ENCODE results near the gene EID3. TPM values are rescaled to one million over a fixed set of nuclear protein-coding genes. Genes with fewer than 3 reads are reported as not detected.

Gene EID3
- polyA plus RNA-seq, 3 donors = 0.64 to 1.0 (median 0.65) TPM

DNA sequence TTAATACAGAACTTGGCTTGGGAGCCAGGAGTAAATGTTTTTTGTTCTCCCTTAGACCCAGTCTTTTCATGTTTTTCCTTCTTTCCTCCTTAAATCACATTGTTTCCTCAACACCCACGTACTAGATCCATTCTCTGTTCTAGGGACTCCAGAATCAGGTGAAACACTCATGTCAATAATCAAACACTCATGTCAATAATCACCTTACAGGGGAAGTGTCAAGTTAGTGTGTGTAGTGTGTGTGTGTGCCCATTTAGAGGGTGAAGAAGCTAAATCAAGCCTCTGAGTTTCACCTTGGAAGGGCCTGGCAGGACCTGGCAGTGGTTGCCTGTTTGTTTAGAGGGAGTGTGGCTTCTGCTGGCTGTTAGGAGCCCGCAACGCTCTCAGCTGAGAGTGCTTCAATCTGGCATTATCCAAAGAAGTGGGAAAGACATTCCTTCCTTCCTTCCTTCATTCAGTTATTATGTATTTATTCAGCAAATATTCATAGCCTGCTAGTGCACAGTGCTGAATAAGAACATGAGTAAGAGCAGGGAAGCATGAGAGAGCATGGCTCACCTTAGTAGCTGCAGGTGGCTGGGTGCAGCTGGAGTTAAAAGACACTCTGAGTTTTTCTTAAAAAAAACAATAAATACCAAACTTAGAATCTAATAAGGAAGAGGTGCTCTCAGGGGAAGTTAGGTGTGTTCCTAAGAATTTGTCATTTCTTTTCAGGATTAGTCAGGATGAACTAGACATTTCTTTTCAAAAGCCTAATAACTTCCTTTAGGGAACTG lies 17.6 kb upstream of the EID3 start:
- H3K4me3 Mint-ChIP-seq = peak overlapping the region in 1 of 2 donors; percentile 98
- no peak overlapping the region for H2AFZ ChIP-seq (ENCODE audit: insufficient read depth, low read depth, low read length, poor library complexity, severe bottlenecking)

More for the DNA sequence above, 17.6 kb upstream of the EID3 start:
- DNase-seq = peak in 1 of 3 donors; percentile 46
- no CpG with 5 or more reads among the region's 3 CpGs for WGBS (ENCODE audit: insufficient coverage)
- TF ChIP-seq, protein P1, sequence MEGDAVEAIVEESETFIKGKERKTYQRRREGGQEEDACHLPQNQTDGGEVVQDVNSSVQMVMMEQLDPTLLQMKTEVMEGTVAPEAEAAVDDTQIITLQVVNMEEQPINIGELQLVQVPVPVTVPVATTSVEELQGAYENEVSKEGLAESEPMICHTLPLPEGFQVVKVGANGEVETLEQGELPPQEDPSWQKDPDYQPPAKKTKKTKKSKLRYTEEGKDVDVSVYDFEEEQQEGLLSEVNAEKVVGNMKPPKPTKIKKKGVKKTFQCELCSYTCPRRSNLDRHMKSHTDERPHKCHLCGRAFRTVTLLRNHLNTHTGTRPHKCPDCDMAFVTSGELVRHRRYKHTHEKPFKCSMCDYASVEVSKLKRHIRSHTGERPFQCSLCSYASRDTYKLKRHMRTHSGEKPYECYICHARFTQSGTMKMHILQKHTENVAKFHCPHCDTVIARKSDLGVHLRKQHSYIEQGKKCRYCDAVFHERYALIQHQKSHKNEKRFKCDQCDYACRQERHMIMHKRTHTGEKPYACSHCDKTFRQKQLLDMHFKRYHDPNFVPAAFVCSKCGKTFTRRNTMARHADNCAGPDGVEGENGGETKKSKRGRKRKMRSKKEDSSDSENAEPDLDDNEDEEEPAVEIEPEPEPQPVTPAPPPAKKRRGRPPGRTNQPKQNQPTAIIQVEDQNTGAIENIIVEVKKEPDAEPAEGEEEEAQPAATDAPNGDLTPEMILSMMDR (IDR thresholded peaks at IDR 0.05) = no peak
- no peaks in the 10 kb centered on the region for H3K27me3 ChIP-seq (ENCODE audit: control insufficient read depth in 2 of 2, insufficient read depth in 2 of 2, low read length in 2 of 2)
- H3K9me3 Mint-ChIP-seq = peaks cover 0 to 3% (median 0%) of the 10 kb centered on the region in 7 donors
- peak overlapping the region; percentile 90 to 96 for H3K27ac ChIP-seq (ENCODE audit: low read depth in 1 of 2, low read length in 2 of 2)
- peaks cover 33% of the 10 kb centered on the region for H3K79me2 ChIP-seq (ENCODE audit: insufficient read depth, low read length)
- peak overlapping the region; percentile 99 to 100 (median 99) for H3K27ac Mint-ChIP-seq
- H3K9ac ChIP-seq (ENCODE audit: insufficient read depth, low read length, poor library complexity, severe bottlenecking) = no peak overlapping the region
- intact Hi-C loops (cut with micrococcal nuclease) = loop anchor here (5.0 to 10.0 kb wide), 3 partner anchors 69 to 151 kb away; partner anchors contain the start of genes NFYB (in 2 of the 2) and TXNRD1 (in 1 of the 2)
- H3K27me3 Mint-ChIP-seq (ENCODE audit: low read depth in 3 of 3) = peaks cover 0 to 2% (median 0%) of the 10 kb centered on the region in 3 donors
- peaks cover 34% of the 10 kb centered on the region for H3K4me1 Mint-ChIP-seq
- H3K9me3 ChIP-seq (replicated peaks in 1 of 2; ENCODE audit: control insufficient read depth in 1 of 2, insufficient read depth in 1 of 2, low read length in 2 of 2) = no peaks in the 10 kb centered on the region
- peaks cover 31 to 36% of the 10 kb centered on the region in 2 donors for H3K4me1 ChIP-seq (ENCODE audit: control insufficient read depth in 1 of 2, insufficient read depth in 2 of 2, low read length in 2 of 2)
- peak overlapping the region; percentile 97 for H3K4me2 ChIP-seq (replicated peaks; ENCODE audit: extremely low read depth, low read length, poor library complexity, severe bottlenecking)
- H3K4me3 ChIP-seq (replicated peaks in 1 of 3; ENCODE audit: low read depth in 2 of 3, low read length in 3 of 3) = peak overlapping the region in 2 of 3 experiments; percentile 67 to 87
- peaks cover 0 to 2% of the 10 kb centered on the region in 2 donors for H3K36me3 ChIP-seq (replicated peaks in 1 of 2; ENCODE audit: control insufficient read depth in 1 of 2, insufficient read depth in 2 of 2, low read length in 2 of 2)
- peaks cover 3% of the 10 kb centered on the region in 2 donors for H3K36me3 Mint-ChIP-seq
- peaks cover 14% of the 10 kb centered on the region for H4K20me1 ChIP-seq (ENCODE audit: insufficient read depth, low read length)
